ENCODE results near the gene AVPI1. TPM values are rescaled to one million over a fixed set of nuclear protein-coding genes. Genes with fewer than 3 reads are reported as not detected.

The AVPI1 gene
- total and polyA plus RNA-seq, 2 of the 13 experiments (the other 11 are each of a cell fraction or from before 2014, with no cell fraction given) = 39.8 to 61.2 TPM

- peak; percentile 96 for TF ChIP-seq FOXK1 (CRISPR knock-in tag; IDR thresholded peaks at IDR 0.05; ENCODE audit: borderline replicate concordance, low read depth)
- TF ChIP-seq HHEX (CRISPR knock-in tag; IDR thresholded peaks at IDR 0.05) = no peak; the same call in 1 of the 2 replicates
- TF ChIP-seq ZNF235 (CRISPR knock-in tag; IDR thresholded peaks at IDR 0.05; ENCODE audit: borderline replicate concordance) = no peak
- TF ChIP-seq PHF5A (CRISPR knock-in tag; IDR thresholded peaks at IDR 0.05; ENCODE audit: low read depth, unreplicated experiment) = no peak
- peak; percentile 99 for TF ChIP-seq RFXAP (CRISPR knock-in tag; IDR thresholded peaks at IDR 0.05; ENCODE audit: borderline replicate concordance)
- no peak for TF ChIP-seq ZSCAN29 (CRISPR knock-in tag; conservative IDR thresholded peaks at IDR 0.05)
- TF ChIP-seq MATR3 (CRISPR knock-in tag; IDR thresholded peaks at IDR 0.05) = no peak
- TF ChIP-seq, protein P1, sequence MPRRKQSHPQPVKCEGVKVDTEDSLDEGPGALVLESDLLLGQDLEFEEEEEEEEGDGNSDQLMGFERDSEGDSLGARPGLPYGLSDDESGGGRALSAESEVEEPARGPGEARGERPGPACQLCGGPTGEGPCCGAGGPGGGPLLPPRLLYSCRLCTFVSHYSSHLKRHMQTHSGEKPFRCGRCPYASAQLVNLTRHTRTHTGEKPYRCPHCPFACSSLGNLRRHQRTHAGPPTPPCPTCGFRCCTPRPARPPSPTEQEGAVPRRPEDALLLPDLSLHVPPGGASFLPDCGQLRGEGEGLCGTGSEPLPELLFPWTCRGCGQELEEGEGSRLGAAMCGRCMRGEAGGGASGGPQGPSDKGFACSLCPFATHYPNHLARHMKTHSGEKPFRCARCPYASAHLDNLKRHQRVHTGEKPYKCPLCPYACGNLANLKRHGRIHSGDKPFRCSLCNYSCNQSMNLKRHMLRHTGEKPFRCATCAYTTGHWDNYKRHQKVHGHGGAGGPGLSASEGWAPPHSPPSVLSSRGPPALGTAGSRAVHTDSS (CRISPR knock-in tag; conservative IDR thresholded peaks at IDR 0.05) = no peak
- TF ChIP-seq PCBP1 (IDR thresholded peaks at IDR 0.05; ENCODE audit: borderline replicate concordance, low read depth, low read length) = no peak
- no peak for TF ChIP-seq NFE2 (CRISPR knock-in tag; IDR thresholded peaks at IDR 0.05)
- TF ChIP-seq NFKB2 (CRISPR knock-in tag; IDR thresholded peaks at IDR 0.05; ENCODE audit: borderline replicate concordance) = no peak
- TF ChIP-seq ATM (IDR thresholded peaks at IDR 0.05; ENCODE audit: borderline replicate concordance) = no peak
- no peak for TF ChIP-seq ISL2 (CRISPR knock-in tag; IDR thresholded peaks at IDR 0.05)
- no peak for TF ChIP-seq ZNF567 (CRISPR knock-in tag; IDR thresholded peaks at IDR 0.05; ENCODE audit: borderline replicate concordance)
- TF ChIP-seq, protein P2, sequence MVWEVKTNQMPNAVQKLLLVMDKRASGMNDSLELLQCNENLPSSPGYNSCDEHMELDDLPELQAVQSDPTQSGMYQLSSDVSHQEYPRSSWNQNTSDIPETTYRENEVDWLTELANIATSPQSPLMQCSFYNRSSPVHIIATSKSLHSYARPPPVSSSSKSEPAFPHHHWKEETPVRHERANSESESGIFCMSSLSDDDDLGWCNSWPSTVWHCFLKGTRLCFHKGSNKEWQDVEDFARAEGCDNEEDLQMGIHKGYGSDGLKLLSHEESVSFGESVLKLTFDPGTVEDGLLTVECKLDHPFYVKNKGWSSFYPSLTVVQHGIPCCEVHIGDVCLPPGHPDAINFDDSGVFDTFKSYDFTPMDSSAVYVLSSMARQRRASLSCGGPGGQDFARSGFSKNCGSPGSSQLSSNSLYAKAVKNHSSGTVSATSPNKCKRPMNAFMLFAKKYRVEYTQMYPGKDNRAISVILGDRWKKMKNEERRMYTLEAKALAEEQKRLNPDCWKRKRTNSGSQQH (CRISPR knock-in tag; IDR thresholded peaks at IDR 0.05; ENCODE audit: low read depth) = peak; percentile 50
- TF ChIP-seq MTA1 (CRISPR knock-in tag; IDR thresholded peaks at IDR 0.05; ENCODE audit: borderline replicate concordance) = no peak
- TF ChIP-seq, protein P3, sequence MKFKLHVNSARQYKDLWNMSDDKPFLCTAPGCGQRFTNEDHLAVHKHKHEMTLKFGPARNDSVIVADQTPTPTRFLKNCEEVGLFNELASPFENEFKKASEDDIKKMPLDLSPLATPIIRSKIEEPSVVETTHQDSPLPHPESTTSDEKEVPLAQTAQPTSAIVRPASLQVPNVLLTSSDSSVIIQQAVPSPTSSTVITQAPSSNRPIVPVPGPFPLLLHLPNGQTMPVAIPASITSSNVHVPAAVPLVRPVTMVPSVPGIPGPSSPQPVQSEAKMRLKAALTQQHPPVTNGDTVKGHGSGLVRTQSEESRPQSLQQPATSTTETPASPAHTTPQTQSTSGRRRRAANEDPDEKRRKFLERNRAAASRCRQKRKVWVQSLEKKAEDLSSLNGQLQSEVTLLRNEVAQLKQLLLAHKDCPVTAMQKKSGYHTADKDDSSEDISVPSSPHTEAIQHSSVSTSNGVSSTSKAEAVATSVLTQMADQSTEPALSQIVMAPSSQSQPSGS (CRISPR knock-in tag; IDR thresholded peaks at IDR 0.05) = 0 out of 2 replicates have a peak, but pooled peaks have one; percentile 12
- no peak for TF ChIP-seq KDM6A (CRISPR knock-in tag; IDR thresholded peaks at IDR 0.05; ENCODE audit: low read depth)
- 0 out of 2 replicates have a peak, but pooled peaks have one; percentile 25 for TF ChIP-seq ZNF598 (CRISPR knock-in tag; IDR thresholded peaks at IDR 0.05; ENCODE audit: borderline replicate concordance)
- no peak for TF ChIP-seq ZFP36 (IDR thresholded peaks at IDR 0.05; ENCODE audit: borderline replicate concordance, low read depth, low read length, partially characterized antibody)
- TF ChIP-seq ZNF816 (CRISPR knock-in tag; IDR thresholded peaks at IDR 0.05; ENCODE audit: borderline replicate concordance) = no peak
- no peak; the same call in 1 of the 2 replicates for TF ChIP-seq ZNF350 (CRISPR knock-in tag; IDR thresholded peaks at IDR 0.05; ENCODE audit: borderline replicate concordance, low read depth)
- TF ChIP-seq CBFB (CRISPR knock-in tag; IDR thresholded peaks at IDR 0.05) = no peak
- TF ChIP-seq, protein P4, sequence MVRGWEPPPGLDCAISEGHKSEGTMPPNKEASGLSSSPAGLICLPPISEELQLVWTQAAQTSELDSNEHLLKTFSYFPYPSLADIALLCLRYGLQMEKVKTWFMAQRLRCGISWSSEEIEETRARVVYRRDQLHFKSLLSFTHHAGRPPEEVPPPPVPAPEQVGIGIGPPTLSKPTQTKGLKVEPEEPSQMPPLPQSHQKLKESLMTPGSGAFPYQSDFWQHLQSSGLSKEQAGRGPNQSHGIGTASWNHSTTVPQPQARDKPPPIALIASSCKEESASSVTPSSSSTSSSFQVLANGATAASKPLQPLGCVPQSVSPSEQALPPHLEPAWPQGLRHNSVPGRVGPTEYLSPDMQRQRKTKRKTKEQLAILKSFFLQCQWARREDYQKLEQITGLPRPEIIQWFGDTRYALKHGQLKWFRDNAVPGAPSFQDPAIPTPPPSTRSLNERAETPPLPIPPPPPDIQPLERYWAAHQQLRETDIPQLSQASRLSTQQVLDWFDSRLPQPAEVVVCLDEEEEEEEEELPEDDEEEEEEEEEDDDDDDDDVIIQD (CRISPR knock-in tag; IDR thresholded peaks at IDR 0.05; ENCODE audit: low read depth) = peak; percentile 84
- TF ChIP-seq ZKSCAN1 (IDR thresholded peaks at IDR 0.05; ENCODE audit: low read length) = no peak
- TF ChIP-seq MED1 (CRISPR knock-in tag; IDR thresholded peaks at IDR 0.05) = no peak; the same call in 1 of the 2 replicates
Observed at GRCh38 chr10:97640174-97640867, 46.7 kb downstream of the AVPI1 start, which contains the start of gene PI4K2A (continued).

Measured in HepG2 (cell line).